ENCODE measurements around the gene ARHGEF1.

The ARHGEF1 gene

DNA sequence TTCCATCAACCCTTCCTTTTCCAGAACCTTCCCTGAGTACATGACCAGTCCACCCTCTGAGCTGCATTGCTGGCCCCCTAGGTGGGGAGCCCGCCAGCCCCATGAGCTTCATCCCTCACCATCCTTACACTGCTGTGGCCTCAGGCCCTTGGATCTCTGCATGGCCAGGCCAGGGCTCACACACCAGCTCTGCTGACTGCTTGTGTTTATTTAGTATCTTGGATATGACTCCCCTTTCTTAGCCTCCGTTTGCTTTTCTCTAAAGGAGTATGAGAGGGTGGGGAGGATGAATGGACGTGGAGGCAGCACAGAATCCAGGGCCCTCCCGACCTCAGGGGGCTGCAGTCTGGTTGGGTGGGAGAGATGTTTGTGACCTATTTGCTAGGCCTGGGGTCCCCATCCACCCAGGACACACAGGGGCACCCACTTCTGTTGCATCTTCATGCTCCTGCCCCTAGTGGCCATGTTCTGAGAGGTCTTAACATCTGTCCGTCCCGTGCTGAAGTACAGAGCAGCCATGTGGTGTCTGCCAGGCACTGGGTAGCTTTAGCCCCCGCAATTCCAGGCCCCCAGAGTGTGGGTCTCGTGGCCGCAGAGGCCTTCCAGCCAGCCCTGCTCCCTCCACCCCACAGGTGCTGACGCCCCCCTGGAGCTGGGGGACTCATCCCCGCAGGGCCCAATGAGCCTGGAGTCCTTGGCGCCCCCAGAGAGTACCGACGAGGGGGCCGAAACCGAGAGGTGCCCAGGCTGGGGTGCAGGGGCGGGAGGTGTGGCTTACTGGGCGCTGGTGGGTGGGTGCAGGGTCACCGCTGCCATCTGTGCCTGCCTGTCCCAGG, 13.0 kb downstream of the ARHGEF1 start:
- Histone ChIP-seq H3K9ac (ENCODE audit: low read depth, low read length, poor library complexity, severe bottlenecking) (no peak overlapping the region), H3K36me3 (ENCODE audit: insufficient read depth, low read length) (peaks cover 41% of the 10 kb centered on the region; the same call in 1 of the 2 replicates)

DNA sequence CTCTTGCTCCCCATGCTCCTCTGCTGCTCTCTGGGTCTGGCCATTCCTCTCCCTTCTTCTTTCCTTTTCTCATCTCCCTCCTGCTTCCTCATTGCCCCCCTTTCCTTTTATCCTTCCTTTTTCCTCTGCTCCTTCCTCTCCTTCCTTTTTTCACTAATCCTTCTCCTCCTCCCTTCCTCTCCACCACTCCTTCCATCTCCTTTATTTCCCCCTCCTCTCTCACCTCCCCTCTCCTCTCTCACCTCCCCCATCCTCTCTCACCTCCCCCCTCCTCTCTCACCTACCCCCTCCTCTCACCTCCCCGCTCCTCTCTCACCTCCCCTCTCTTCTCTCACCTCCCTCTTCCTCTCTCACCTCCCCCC, 13.6 kb downstream of the ARHGEF1 start:
- H3K4me3 ChIP-seq (ENCODE audit: low read length, poor library complexity, severe bottlenecking), result no peak overlapping the region
- peaks cover 4% of the 10 kb centered on the region for H4K20me1 ChIP-seq (ENCODE audit: insufficient read depth, low read length, poor library complexity, severe bottlenecking)
- no peak overlapping the region for H3K9ac ChIP-seq (ENCODE audit: low read depth, low read length, poor library complexity, severe bottlenecking)
- TF ChIP-seq EZH2phosphoT487 (IDR thresholded peaks at IDR 0.05; ENCODE audit: borderline replicate concordance), result no peak
- TF ChIP-seq, protein P1, sequence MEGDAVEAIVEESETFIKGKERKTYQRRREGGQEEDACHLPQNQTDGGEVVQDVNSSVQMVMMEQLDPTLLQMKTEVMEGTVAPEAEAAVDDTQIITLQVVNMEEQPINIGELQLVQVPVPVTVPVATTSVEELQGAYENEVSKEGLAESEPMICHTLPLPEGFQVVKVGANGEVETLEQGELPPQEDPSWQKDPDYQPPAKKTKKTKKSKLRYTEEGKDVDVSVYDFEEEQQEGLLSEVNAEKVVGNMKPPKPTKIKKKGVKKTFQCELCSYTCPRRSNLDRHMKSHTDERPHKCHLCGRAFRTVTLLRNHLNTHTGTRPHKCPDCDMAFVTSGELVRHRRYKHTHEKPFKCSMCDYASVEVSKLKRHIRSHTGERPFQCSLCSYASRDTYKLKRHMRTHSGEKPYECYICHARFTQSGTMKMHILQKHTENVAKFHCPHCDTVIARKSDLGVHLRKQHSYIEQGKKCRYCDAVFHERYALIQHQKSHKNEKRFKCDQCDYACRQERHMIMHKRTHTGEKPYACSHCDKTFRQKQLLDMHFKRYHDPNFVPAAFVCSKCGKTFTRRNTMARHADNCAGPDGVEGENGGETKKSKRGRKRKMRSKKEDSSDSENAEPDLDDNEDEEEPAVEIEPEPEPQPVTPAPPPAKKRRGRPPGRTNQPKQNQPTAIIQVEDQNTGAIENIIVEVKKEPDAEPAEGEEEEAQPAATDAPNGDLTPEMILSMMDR (conservative IDR thresholded peaks at IDR 0.05; ENCODE audit: low read length), result no peak
- H3K27me3 ChIP-seq (ENCODE audit: insufficient read depth, low read length, poor library complexity, severe bottlenecking), result no peaks in the 10 kb centered on the region
- no peaks in the 10 kb centered on the region for H3F3A ChIP-seq (ENCODE audit: low read depth)
- peaks cover 6% of the 10 kb centered on the region for H3K4me1 ChIP-seq (ENCODE audit: insufficient read depth, low read length, poor library complexity, severe bottlenecking)
- peaks cover 43% of the 10 kb centered on the region; the same call in 1 of the 2 replicates for H3K36me3 ChIP-seq (ENCODE audit: insufficient read depth, low read length)
- no peak overlapping the region for H2AFZ ChIP-seq (ENCODE audit: low read length)
- no peak overlapping the region for H3K4me2 ChIP-seq (ENCODE audit: low read depth, low read length, poor library complexity, severe bottlenecking)
- no peaks in the 10 kb centered on the region for H3K9me3 ChIP-seq (ENCODE audit: insufficient read depth, low read depth, low read length)
- H3K9me2 ChIP-seq (replicated peaks; ENCODE audit: low read depth, low read length), result no peaks in the 10 kb centered on the region
- peaks cover 3% of the 10 kb centered on the region; the same call in 1 of the 2 replicates for H3K79me2 ChIP-seq (ENCODE audit: insufficient read depth, low read length)

More for the DNA sequence above, 13.0 kb downstream of the ARHGEF1 start:
- no peaks in the 10 kb centered on the region for H3K9me3 ChIP-seq (ENCODE audit: insufficient read depth, low read depth, low read length)
- H3K4me3 ChIP-seq (ENCODE audit: low read length, poor library complexity, severe bottlenecking), result no peak overlapping the region
- H3K79me2 ChIP-seq (ENCODE audit: insufficient read depth, low read length), result peaks cover 3% of the 10 kb centered on the region; the same call in 1 of the 2 replicates
- H3K27me3 ChIP-seq (ENCODE audit: insufficient read depth, low read length, poor library complexity, severe bottlenecking), result no peaks in the 10 kb centered on the region
- no peak overlapping the region for H3K4me2 ChIP-seq (ENCODE audit: low read depth, low read length, poor library complexity, severe bottlenecking)
- no peak for TF ChIP-seq EZH2phosphoT487 (IDR thresholded peaks at IDR 0.05; ENCODE audit: borderline replicate concordance)
- TF ChIP-seq, protein P1 (conservative IDR thresholded peaks at IDR 0.05; ENCODE audit: low read length), result peak; percentile 49
- H4K20me1 ChIP-seq (ENCODE audit: insufficient read depth, low read length, poor library complexity, severe bottlenecking), result peaks cover 4% of the 10 kb centered on the region
- H3F3A ChIP-seq (ENCODE audit: low read depth), result no peaks in the 10 kb centered on the region
- no peak overlapping the region for H2AFZ ChIP-seq (ENCODE audit: low read length)
- peaks cover 7% of the 10 kb centered on the region for H3K4me1 ChIP-seq (ENCODE audit: insufficient read depth, low read length, poor library complexity, severe bottlenecking)
- no peaks in the 10 kb centered on the region for H3K9me2 ChIP-seq (replicated peaks; ENCODE audit: low read depth, low read length)

DNA sequence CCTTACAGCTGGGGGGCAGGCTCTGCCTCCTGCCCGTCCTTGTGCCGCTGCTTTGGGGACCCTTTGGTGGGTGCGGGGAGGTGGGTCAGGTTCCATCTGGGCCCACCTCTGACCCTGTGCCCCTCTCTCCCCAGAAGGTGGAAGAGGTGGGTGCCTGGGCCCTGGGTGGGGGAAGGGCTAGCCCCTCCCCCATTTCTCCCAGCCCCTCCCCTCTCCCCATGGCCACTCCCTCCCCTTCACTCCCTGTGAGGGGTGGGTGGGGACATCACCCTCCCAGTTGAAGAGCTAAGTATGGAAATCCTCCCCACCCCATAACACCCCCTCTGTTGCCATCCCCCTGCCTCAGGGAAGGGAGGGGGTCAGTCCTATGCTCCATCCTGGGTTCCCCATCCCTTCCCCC, 14.2 kb downstream of the ARHGEF1 start:
- no peak overlapping the region for H3K4me2 ChIP-seq (ENCODE audit: low read depth, low read length, poor library complexity, severe bottlenecking)
- no peaks in the 10 kb centered on the region for H3K9me2 ChIP-seq (replicated peaks; ENCODE audit: low read depth, low read length)
- H3K79me2 ChIP-seq (ENCODE audit: insufficient read depth, low read length), result peaks cover 2% of the 10 kb centered on the region; the same call in 1 of the 2 replicates
- H3K4me3 ChIP-seq (ENCODE audit: low read length, poor library complexity, severe bottlenecking), result no peak overlapping the region
- H2AFZ ChIP-seq (ENCODE audit: low read length), result no peak overlapping the region
- H3K9me3 ChIP-seq (ENCODE audit: insufficient read depth, low read depth, low read length), result no peaks in the 10 kb centered on the region
- H3K4me1 ChIP-seq (ENCODE audit: insufficient read depth, low read length, poor library complexity, severe bottlenecking), result peaks cover under 1% of the 10 kb centered on the region
- H3K27me3 ChIP-seq (ENCODE audit: insufficient read depth, low read length, poor library complexity, severe bottlenecking), result no peaks in the 10 kb centered on the region
- no peak overlapping the region for H3K9ac ChIP-seq (ENCODE audit: low read depth, low read length, poor library complexity, severe bottlenecking)
- TF ChIP-seq, protein P1 (conservative IDR thresholded peaks at IDR 0.05; ENCODE audit: low read length), result no peak
- TF ChIP-seq EZH2phosphoT487 (IDR thresholded peaks at IDR 0.05; ENCODE audit: borderline replicate concordance), result no peak
- peaks cover 4% of the 10 kb centered on the region for H4K20me1 ChIP-seq (ENCODE audit: insufficient read depth, low read length, poor library complexity, severe bottlenecking)
- H3K36me3 ChIP-seq (ENCODE audit: insufficient read depth, low read length), result peaks cover 50% of the 10 kb centered on the region; the same call in 1 of the 2 replicates
- H3F3A ChIP-seq (ENCODE audit: low read depth), result no peaks in the 10 kb centered on the region
